HG02938 (cell line): Measurements from ENCODE around the gene RCC1.
"Not testable (repeated sequence)": the region's sequence is repeated elsewhere in the genome, so short reads cannot be mapped to it uniquely, and the experiment has no call there.

Source experiments
- ATAC-seq: cut with Tn5 transposase; IDR thresholded peaks from one replicate; pipeline ENCODE4 v1.9.1; 2021; ENCODE audit warnings: mild to moderate bottlenecking, moderate library complexity; ENCODE audit not compliant: unreplicated experiment

RCC1 gene

DNA sequence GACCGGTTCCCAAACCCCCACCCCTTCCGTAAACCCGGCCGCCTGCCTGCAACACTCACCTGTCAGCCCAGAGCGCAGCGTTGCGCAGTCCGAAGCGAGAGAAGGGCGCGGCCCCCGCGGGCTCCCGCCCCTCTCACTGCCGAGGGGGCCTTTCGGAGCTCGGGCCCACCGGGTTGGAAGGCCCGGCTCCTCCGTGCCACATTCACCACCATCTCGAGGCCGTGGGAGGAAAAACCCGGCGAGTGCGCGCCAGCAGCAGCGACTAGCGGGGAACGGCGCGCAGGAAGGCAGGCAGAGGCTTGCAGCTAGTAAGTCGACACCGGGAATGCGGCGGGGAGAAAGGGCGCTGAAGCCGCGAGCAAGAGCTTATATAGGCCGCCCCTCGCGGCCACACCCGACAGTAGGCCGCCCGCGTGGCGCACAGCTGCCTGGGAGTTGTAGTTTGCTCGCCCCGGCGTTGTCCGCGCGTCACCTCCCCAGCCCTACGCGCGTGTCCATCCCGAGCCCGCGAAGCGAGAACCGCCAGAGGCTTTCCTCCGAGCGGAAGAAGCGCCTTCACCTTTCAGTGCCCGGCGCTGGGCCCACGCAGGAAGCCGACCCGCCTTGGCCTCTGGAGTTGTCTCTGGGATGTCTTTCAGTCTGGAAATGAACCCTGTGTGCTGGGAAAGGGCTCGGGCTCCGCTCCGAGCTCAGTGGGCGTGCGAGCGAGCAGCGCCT, 75.8 kb downstream of the RCC1 start:
- ATAC-seq, result peak; percentile 68

DNA sequence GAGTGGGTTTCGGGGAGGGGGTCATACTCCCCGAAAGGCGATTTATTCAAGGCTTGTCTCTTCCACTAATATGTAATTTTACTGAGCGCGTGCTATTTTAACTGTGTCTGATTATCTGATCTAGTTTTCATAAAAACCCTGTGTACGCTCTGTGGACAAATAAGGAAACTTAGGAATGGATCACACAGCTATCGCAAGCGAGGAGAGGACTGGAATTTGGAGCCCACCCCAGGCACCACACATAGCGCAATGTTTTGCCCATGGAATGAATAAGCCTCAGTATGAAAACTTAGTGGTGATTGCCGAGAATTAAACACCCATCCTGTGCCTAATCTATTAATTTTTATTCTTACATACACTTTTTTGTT, 76.4 kb downstream of the RCC1 start:
- no peak for ATAC-seq

DNA sequence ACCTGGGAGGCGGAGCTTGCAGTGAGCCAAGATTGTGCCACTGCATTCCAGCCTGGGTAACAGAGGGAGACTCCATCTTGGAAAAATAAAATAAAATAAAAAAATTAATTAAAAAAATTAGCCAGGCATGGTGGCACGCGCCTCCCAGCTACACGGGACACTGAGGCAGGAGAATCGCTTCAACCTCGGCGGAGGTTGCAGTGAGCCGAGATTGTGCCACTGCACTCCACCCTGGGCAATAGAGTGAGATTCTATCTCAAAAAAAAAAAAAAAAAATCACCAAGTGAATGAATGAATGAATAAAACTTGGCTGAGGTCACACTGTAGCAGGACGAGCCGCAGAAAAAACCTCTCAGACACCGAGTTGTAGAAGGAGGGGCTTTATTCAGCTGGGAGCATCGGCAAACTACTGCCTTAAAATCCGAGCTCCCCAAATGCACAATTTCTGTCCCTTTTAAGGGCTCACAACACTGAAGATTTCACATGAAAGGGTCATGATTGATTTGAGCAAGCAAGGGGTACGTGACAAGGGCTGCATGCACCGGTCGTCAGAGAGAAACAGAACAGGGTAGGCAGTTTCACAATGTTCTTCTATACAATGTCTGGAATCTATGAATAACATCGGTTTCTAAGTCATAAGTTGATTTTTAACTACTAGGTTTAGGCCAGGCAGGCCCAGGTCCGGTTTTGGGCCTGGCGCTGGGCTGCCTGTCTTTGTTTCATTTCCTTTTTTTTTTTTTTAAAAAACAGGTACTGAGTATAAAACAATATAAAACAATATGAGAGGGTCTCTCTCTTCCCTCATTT, 80.9 kb downstream of the RCC1 start:
- ATAC-seq, result not testable (repeated sequence)
